ENCODE data around the gene NUBP1.

NUBP1 gene

GRCh38 chr16:10806698-10807097, 63.1 kb downstream of the NUBP1 start:
- DNase-seq (ENCODE audit: low read depth) = no peak

DNA sequence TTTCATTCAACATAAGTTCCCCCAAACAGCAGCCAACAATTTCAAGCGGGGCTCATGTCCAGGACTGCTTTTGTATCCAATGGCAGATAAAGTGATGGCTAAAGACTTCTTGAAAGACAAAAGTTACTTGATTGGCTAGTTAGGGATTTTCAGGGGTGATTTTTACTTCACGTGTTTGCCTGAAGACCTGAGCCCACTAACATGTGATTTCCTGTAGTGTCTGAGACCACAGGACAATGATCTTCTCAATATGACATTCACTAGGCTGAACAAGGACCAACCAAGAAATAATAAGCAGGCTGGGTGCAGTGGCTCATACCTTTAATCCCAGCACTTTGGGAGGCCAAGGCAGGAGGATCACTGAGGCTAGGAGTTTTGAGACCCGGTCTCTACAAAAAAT, 64.6 kb downstream of the NUBP1 start:
- DNase-seq (ENCODE audit: low read depth) = no peak

GRCh38 chr16:10808850-10809249, 65.2 kb downstream of the NUBP1 start:
- no peak for DNase-seq (ENCODE audit: low read depth)

DNA sequence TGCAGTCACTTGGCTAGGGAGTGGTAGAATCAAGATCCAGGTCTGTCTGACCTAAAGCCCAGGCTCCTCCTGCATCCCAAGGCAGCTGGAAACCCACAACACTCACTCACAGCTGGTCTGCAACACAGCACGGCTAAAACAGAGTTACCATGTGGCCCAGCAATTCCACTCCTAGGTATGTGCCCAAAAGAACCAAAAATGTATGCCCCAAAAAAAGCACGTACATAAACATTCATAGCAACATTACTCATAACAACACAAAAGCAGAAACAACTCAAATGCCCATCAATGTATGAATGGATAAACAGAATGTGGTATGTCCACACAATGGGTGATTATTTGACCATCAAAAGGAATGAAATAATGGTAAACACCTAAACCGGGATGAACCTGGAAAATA, 66.1 kb downstream of the NUBP1 start:
- DNase-seq (ENCODE audit: low read depth) = no peak

GRCh38 chr16:10812312-10813098, 68.9 kb downstream of the NUBP1 start:
- no peak for DNase-seq (ENCODE audit: low read depth)

- DNase-seq (ENCODE audit: low read depth) = no peak
Measured at GRCh38 chr16:10813099-10813455, 69.4 kb downstream of the NUBP1 start.

DNA sequence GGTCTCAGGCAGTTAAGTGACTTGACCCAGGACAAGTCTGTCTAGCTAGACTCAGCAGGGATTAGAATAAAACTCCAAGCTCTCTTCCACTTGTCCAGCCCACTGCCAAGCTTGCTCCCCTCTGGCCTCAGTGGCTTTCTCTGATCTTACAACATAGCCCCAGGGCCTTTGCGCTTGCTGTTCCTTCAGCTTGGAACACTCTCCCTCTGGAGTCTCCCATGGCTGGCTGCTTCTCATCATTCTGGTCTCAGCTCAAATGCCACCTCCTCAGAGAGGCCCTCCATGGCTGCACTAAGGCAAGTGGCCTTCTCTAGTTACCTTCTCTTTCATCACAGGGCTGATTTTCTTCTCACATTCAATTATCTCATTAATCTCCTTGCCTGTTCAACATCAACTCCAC, 73.9 kb downstream of the NUBP1 start:
- no peak for DNase-seq (ENCODE audit: low read depth)

DNA sequence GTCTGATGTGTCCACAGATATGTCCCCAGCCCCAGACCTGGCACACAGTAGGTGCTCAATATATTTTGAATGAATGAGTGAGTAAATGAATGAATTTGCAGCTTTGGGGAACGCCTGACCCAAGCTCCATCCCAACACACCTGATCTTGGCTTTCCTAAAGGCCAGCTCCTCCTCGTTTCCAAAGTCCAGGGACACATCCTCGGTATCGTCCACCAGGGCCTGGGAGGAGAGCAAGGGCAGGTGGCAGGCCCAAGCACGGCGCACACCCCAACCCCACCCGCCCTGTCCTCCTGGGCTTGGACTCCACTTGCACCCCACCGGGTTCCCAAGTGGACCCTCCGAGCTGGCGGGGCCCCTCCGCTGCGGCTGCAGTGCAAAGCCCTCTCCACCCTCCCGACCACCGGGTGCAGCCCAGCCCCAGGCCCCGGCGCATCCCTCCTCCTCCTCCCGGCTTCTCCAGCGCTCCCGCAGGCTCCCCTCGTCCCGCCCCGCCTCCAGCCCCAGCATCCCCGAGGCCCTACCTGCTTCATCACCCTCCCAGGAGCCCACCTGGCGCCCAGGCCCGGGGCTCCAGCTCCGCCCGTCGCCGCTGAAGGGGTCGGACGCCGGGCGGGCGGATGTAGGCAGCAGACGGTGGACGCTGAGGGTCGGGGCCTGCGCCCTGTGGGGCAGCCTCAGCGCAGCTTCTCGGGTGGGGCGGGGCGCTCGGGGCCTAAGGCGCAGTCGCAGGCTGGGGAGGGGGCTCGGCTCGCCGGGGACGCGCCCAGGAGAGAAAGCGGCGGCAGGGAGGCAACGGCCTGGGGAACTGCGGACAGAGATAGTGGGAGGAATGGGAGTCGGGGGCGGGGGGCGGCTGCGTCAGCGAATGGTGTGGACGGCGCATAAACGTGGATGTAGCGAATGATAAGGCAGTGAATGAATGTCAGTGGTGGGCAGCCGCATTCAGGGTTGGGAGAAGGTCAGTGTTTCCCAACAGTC, 74.6 kb downstream of the NUBP1 start, which contains the start of gene TVP23A:
TSS of gene TVP23A (minus strand) at position 832 of the 979 bp plus-strand sequence. CDS start at position 531, 301 bp downstream.
- no peak for DNase-seq (ENCODE audit: low read depth)
